ENCODE results near the gene GNG7. TPM values are rescaled to one million over a fixed set of nuclear protein-coding genes. Genes with fewer than 3 reads are reported as not detected.

The GNG7 gene
- polyA plus RNA-seq, 4 donors, result 0.99 to 3.5 (median 2.6) TPM; not detected in 1

GRCh38 chr19:2600914-2601870 is 101.3 kb downstream of the GNG7 start:
- H3K4me3 ChIP-seq (ENCODE audit: low read depth in 1 of 3, low read length in 3 of 3), result no peak overlapping the region
- peaks cover 0 to 30% (median 0%) of the 10 kb centered on the region in 3 donors for H3K27me3 ChIP-seq (ENCODE audit: control insufficient read depth in 3 of 3, insufficient read depth in 3 of 3, low read length in 3 of 3)
- H3K4me1 ChIP-seq (ENCODE audit: control insufficient read depth in 3 of 3, insufficient read depth in 2 of 3, low read depth in 1 of 3, low read length in 2 of 3), result peaks cover 0 to 10% (median 0%) of the 10 kb centered on the region in 3 donors
- H3K9me3 ChIP-seq (ENCODE audit: control insufficient read depth in 2 of 2, insufficient read depth in 1 of 2, low read depth in 1 of 2, low read length in 1 of 2), result peaks cover 0 to 4% of the 10 kb centered on the region in 2 donors
- peak overlapping the region in 1 of 3 donors; percentile 22 for H3K27ac ChIP-seq (ENCODE audit: low read depth in 1 of 3, low read length in 2 of 3)
- H3K36me3 ChIP-seq (ENCODE audit: control insufficient read depth in 3 of 3, insufficient read depth in 2 of 3, low read depth in 1 of 3, low read length in 3 of 3), result no peaks in the 10 kb centered on the region
- WGBS, 3 donors, result 85 to 93% (median 87%) methylated on average over 20 of the region's 20 CpGs
- DNase-seq (no peak), FAIRE-seq (no peak)

GRCh38 chr19:2594319-2594718 is 108.2 kb downstream of the GNG7 start:
- WGBS, 3 donors, result 46 to 72% (median 54%) methylated on average over 7 of the region's 7 CpGs

DNA sequence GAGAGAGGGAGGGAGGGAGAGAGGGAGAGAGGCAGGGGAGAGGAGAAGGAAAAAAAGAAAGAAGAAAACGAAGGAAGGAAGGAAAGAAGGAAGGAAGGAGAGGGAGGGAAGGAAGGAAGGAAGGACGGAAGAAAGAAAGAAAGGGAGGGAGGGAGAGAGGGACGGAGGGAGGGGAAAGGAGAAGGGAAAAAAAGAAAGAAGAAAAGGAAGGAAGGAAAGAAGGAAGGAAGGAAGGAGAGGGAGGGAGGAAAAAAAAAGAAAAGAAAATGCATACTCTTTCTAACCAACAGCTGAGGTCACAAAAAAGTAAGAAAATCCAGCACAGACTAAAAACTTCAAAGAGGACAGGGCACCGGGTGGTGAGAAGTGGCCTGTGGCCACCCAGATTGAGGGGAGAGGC is 109.7 kb downstream of the GNG7 start:
- H3K36me3 ChIP-seq (ENCODE audit: control insufficient read depth in 3 of 3, insufficient read depth in 2 of 3, low read depth in 1 of 3, low read length in 3 of 3), result no peaks in the 10 kb centered on the region
- H3K9me3 ChIP-seq (ENCODE audit: control insufficient read depth in 2 of 2, insufficient read depth in 1 of 2, low read depth in 1 of 2, low read length in 1 of 2), result no peaks in the 10 kb centered on the region
- DNase-seq, result no peak
- WGBS, 3 donors, result 58 to 78% (median 68%) methylated on average over 4 of the region's 4 CpGs
- no peak overlapping the region for H3K27ac ChIP-seq (ENCODE audit: low read depth in 1 of 3, low read length in 2 of 3)
- no peak overlapping the region for H3K4me3 ChIP-seq (ENCODE audit: low read depth in 1 of 3, low read length in 3 of 3)
- FAIRE-seq, result no peak
- peaks cover 0 to 15% (median 0%) of the 10 kb centered on the region in 3 donors for H3K27me3 ChIP-seq (ENCODE audit: control insufficient read depth in 3 of 3, insufficient read depth in 3 of 3, low read length in 3 of 3)
- H3K4me1 ChIP-seq (ENCODE audit: control insufficient read depth in 3 of 3, insufficient read depth in 2 of 3, low read depth in 1 of 3, low read length in 2 of 3), result peaks cover 0 to 4% (median 0%) of the 10 kb centered on the region in 3 donors

More at GRCh38 chr19:2594319-2594718, 108.2 kb downstream of the GNG7 start:
- peaks cover 0 to 7% (median 0%) of the 10 kb centered on the region in 3 donors for H3K4me1 ChIP-seq (ENCODE audit: control insufficient read depth in 3 of 3, insufficient read depth in 2 of 3, low read depth in 1 of 3, low read length in 2 of 3)
- no peak for DNase-seq
- no peak for FAIRE-seq
- no peak overlapping the region for H3K4me3 ChIP-seq (ENCODE audit: low read depth in 1 of 3, low read length in 3 of 3)
- no peaks in the 10 kb centered on the region for H3K9me3 ChIP-seq (ENCODE audit: control insufficient read depth in 2 of 2, insufficient read depth in 1 of 2, low read depth in 1 of 2, low read length in 1 of 2)
- H3K36me3 ChIP-seq (ENCODE audit: control insufficient read depth in 3 of 3, insufficient read depth in 2 of 3, low read depth in 1 of 3, low read length in 3 of 3), result no peaks in the 10 kb centered on the region
- H3K27ac ChIP-seq (ENCODE audit: low read depth in 1 of 3, low read length in 2 of 3), result no peak overlapping the region
- H3K27me3 ChIP-seq (ENCODE audit: control insufficient read depth in 3 of 3, insufficient read depth in 3 of 3, low read length in 3 of 3), result peaks cover 0 to 4% (median 0%) of the 10 kb centered on the region in 3 donors

GRCh38 chr19:2591537-2592291 is 110.8 kb downstream of the GNG7 start:
- H3K9me3 ChIP-seq (ENCODE audit: control insufficient read depth in 2 of 2, insufficient read depth in 1 of 2, low read depth in 1 of 2, low read length in 1 of 2), result no peaks in the 10 kb centered on the region
- no peak overlapping the region for H3K4me3 ChIP-seq (ENCODE audit: low read depth in 1 of 3, low read length in 3 of 3)
- WGBS, 3 donors, result 38 to 81% (median 54%) methylated on average over 3 of the region's 3 CpGs
- H3K27me3 ChIP-seq (ENCODE audit: control insufficient read depth in 3 of 3, insufficient read depth in 3 of 3, low read length in 3 of 3), result peaks cover 0 to 24% (median 0%) of the 10 kb centered on the region in 3 donors
- DNase-seq (peak; percentile 30 to 62), FAIRE-seq (no peak)
- no peak overlapping the region for H3K27ac ChIP-seq (ENCODE audit: low read depth in 1 of 3, low read length in 2 of 3)
- H3K4me1 ChIP-seq (ENCODE audit: control insufficient read depth in 3 of 3, insufficient read depth in 2 of 3, low read depth in 1 of 3, low read length in 2 of 3), result peaks cover 0 to 4% (median 0%) of the 10 kb centered on the region in 3 donors
- no peaks in the 10 kb centered on the region for H3K36me3 ChIP-seq (ENCODE audit: control insufficient read depth in 3 of 3, insufficient read depth in 2 of 3, low read depth in 1 of 3, low read length in 3 of 3)

DNA sequence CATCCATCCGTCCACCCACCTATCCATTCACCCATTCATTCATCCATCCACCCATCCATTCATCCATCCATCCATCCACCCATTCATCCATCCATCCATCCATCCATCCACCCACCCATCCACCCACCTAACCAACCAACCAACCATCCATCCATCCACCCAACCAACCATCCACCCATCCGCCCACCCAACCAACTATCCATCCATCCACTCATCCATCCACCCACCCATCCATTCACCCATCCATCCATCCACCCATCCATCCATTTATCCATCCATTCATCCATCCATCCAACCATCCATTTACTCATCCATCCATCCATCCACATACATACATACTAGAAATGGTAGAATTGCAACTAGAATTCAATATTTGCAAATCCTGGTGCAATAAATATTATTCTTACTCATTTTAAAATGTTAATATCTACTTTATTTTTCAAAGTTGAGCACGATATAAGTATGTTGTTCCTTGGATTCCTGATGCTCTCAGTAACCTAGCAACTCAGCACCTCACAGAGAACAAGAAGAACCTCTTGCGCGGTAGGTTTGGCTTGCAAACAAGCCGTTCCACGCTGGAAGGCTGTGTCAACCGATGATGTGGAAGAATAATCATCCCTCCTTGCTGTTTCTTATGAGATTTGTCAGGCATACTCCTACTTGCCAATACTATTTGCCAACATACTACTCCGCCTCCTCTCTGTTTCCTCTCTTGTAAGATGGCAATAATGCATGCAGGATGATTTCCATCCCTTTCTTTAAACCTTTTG is 111.7 kb downstream of the GNG7 start:
- 91 to 94% (median 93%) methylated on average over 9 of the region's 9 CpGs for WGBS, 3 donors
- H3K27ac ChIP-seq (ENCODE audit: low read depth in 1 of 3, low read length in 2 of 3), result no peak overlapping the region
- no peak for FAIRE-seq
- DNase-seq, result no peak
- H3K9me3 ChIP-seq (ENCODE audit: control insufficient read depth in 2 of 2, insufficient read depth in 1 of 2, low read depth in 1 of 2, low read length in 1 of 2), result no peaks in the 10 kb centered on the region
- no peaks in the 10 kb centered on the region for H3K36me3 ChIP-seq (ENCODE audit: control insufficient read depth in 3 of 3, insufficient read depth in 2 of 3, low read depth in 1 of 3, low read length in 3 of 3)
- H3K4me1 ChIP-seq (ENCODE audit: control insufficient read depth in 3 of 3, insufficient read depth in 2 of 3, low read depth in 1 of 3, low read length in 2 of 3), result peaks cover 0 to 4% (median 0%) of the 10 kb centered on the region in 3 donors
- H3K4me3 ChIP-seq (ENCODE audit: low read depth in 1 of 3, low read length in 3 of 3), result no peak overlapping the region
- peaks cover 0 to 30% (median 0%) of the 10 kb centered on the region in 3 donors for H3K27me3 ChIP-seq (ENCODE audit: control insufficient read depth in 3 of 3, insufficient read depth in 3 of 3, low read length in 3 of 3)

DNA sequence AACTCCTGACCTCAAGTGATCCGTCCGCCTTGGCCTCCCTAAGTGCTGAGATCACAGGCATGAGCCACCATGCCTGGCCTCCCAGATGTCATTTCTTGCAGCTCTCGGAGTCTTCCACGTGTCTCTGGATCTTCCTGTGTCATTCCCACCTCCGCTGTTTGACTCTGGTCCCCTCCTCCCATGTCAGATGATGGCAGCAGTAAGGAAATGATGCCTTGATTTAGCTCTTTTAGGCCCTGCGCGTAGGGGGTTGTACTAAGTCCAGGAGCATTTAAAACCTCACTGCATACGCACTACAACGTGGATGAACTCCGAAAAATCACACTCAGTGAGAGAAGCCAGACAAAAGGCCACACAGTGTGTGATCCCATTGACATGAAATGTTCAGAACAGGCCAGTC is 113.1 kb downstream of the GNG7 start:
- no peak overlapping the region for H3K4me3 ChIP-seq (ENCODE audit: low read depth in 1 of 3, low read length in 3 of 3)
- no peaks in the 10 kb centered on the region for H3K9me3 ChIP-seq (ENCODE audit: control insufficient read depth in 2 of 2, insufficient read depth in 1 of 2, low read depth in 1 of 2, low read length in 1 of 2)
- H3K4me1 ChIP-seq (ENCODE audit: control insufficient read depth in 3 of 3, insufficient read depth in 2 of 3, low read depth in 1 of 3, low read length in 2 of 3), result peaks cover 0 to 4% (median 0%) of the 10 kb centered on the region in 3 donors
- DNase-seq (no peak), FAIRE-seq (no peak)
- H3K36me3 ChIP-seq (ENCODE audit: control insufficient read depth in 3 of 3, insufficient read depth in 2 of 3, low read depth in 1 of 3, low read length in 3 of 3), result no peaks in the 10 kb centered on the region
- peaks cover 0 to 30% (median 0%) of the 10 kb centered on the region in 3 donors for H3K27me3 ChIP-seq (ENCODE audit: control insufficient read depth in 3 of 3, insufficient read depth in 3 of 3, low read length in 3 of 3)
- H3K27ac ChIP-seq (ENCODE audit: low read depth in 1 of 3, low read length in 2 of 3), result no peak overlapping the region
- WGBS, 3 donors, result 89 to 93% (median 89%) methylated on average over 10 of the region's 10 CpGs

- H3K27ac ChIP-seq (ENCODE audit: low read depth in 1 of 3, low read length in 2 of 3), result peak overlapping the region in 1 of 3 donors; percentile 2
- H3K4me3 ChIP-seq (ENCODE audit: low read depth in 1 of 3, low read length in 3 of 3), result no peak overlapping the region
- FAIRE-seq, result no peak
Observed at GRCh38 chr19:2588081-2588777, 114.3 kb downstream of the GNG7 start.

More at GRCh38 chr19:2588081-2588777, 114.3 kb downstream of the GNG7 start:
- H3K9me3 ChIP-seq (ENCODE audit: control insufficient read depth in 2 of 2, insufficient read depth in 1 of 2, low read depth in 1 of 2, low read length in 1 of 2), result peaks cover 0 to 10% of the 10 kb centered on the region in 2 donors
- H3K27me3 ChIP-seq (ENCODE audit: control insufficient read depth in 3 of 3, insufficient read depth in 3 of 3, low read length in 3 of 3), result peaks cover 0 to 30% (median 0%) of the 10 kb centered on the region in 3 donors
- peaks cover 0 to 4% (median 0%) of the 10 kb centered on the region in 3 donors for H3K4me1 ChIP-seq (ENCODE audit: control insufficient read depth in 3 of 3, insufficient read depth in 2 of 3, low read depth in 1 of 3, low read length in 2 of 3)
- no peaks in the 10 kb centered on the region for H3K36me3 ChIP-seq (ENCODE audit: control insufficient read depth in 3 of 3, insufficient read depth in 2 of 3, low read depth in 1 of 3, low read length in 3 of 3)
- DNase-seq, result peak; percentile 27 to 74
- WGBS, 3 donors, result 13 to 39% (median 30%) methylated on average over 30 of the region's 30 CpGs

All from small intestine (tissue), 7 donors.